A673 (cell line): Measurements from ENCODE around the gene CHDH. TPM values are rescaled to one million over a fixed set of nuclear protein-coding genes. Genes with fewer than 3 reads are reported as not detected.

Experiments used
- BruUV-seq: library from RNA; stranded (reverse); fragments of 400-500 nt; replicated peaks from 2 replicates; lab custom pipeline; 2021; lab: Mats Ljungman, UMichigan
- CTCF ChIA-PET: fragments of 300-600 bp; sonication (Branson Sonifier 250); formaldehyde crosslinking; loops from one replicate; lab custom pipeline; 2022; ENCODE audit warnings: antibody characterized with exemption; lab: Charles Lee
- POLR2A ChIA-PET: fragments of 300-600 bp; sonication (Branson Sonifier 250); formaldehyde crosslinking; loops from one replicate; lab custom pipeline; 2022; ENCODE audit warnings: antibody characterized with exemption; ENCODE audit not compliant: low non-redundant PET; lab: Charles Lee
- DNase-seq: peaks from one replicate; pipeline ENCODE4 v3.0.0-alpha.2; 2015; ENCODE audit warnings: low spot score
- H3K27ac ChIP-seq: fragments of 200-600 bp; sonication (generic); 2 replicates; pipeline ENCODE4 v1.5.1; 2016; ENCODE audit warnings: mixed run types, low read depth, mild to moderate bottlenecking, mixed read lengths, antibody characterized with exemption, low read length; ENCODE audit not compliant: poor library complexity, severe bottlenecking
- H3K27me3 ChIP-seq: fragments of 200-600 bp; sonication (generic); replicated peaks from 2 replicates; pipeline ENCODE4 v1.6.1; 2017; ENCODE audit warnings: mixed run types, low read depth, mild to moderate bottlenecking, mixed read lengths, antibody characterized with exemption, low read length; ENCODE audit not compliant: insufficient read depth, poor library complexity
- H3K36me3 ChIP-seq: fragments of 200-600 bp; sonication (generic); 2 replicates; pipeline ENCODE4 v1.6.1; 2016; ENCODE audit warnings: mixed run types, mild to moderate bottlenecking, mixed read lengths, antibody characterized with exemption, low read length; ENCODE audit not compliant: insufficient read depth, poor library complexity, severe bottlenecking
- H3K4me1 ChIP-seq: fragments of 200-600 bp; sonication (generic); 2 replicates; pipeline ENCODE4 v1.6.1; 2017; ENCODE audit warnings: mixed run types, mild to moderate bottlenecking, mixed read lengths, antibody characterized with exemption, low read length; ENCODE audit not compliant: insufficient read depth, poor library complexity, severe bottlenecking
- H3K4me3 ChIP-seq: fragments of 200-600 bp; sonication (generic); 2 replicates; pipeline ENCODE4 v1.5.1; 2016; ENCODE audit warnings: low read depth, mixed run types, mild to moderate bottlenecking, mixed read lengths, low read length; ENCODE audit not compliant: poor library complexity, severe bottlenecking
- H3K9me3 ChIP-seq: fragments of 200-600 bp; sonication (generic); 2 replicates; pipeline ENCODE4 v1.6.1; 2016; ENCODE audit warnings: mixed run types, low read depth, mild to moderate bottlenecking, mixed read lengths, antibody characterized with exemption, low read length; ENCODE audit not compliant: poor library complexity, severe bottlenecking
- EZH2 ChIP-seq: fragments of 200-600 bp; sonication (generic); IDR thresholded peaks from 2 replicates; pipeline ENCODE4 v1.6.1; 2017; ENCODE audit warnings: borderline replicate concordance, low read depth, mild to moderate bottlenecking, mixed read lengths, antibody characterized with exemption, low read length; ENCODE audit not compliant: poor library complexity, severe bottlenecking
- intact Hi-C: fragments of 100-400 bp; cut with micrococcal nuclease; formaldehyde crosslinking; loops from one replicate; pipeline ENCODE4 v1.10.0; 2022; ENCODE audit not compliant: unreplicated experiment
- total RNA-seq: library from RNA; stranded (reverse); gene quantifications from 2 replicates; pipeline ENCODE4 v1.2.3, GENCODE V29; 2021
- TF ChIP-seq, protein P1 (sequence below): fragments of 300-800, 200-600 bp; sonication (generic); conservative IDR thresholded peaks from 2 replicates; pipeline ENCODE4 v1.5.1; 2017; ENCODE audit warnings: low read depth, mild to moderate bottlenecking, antibody characterized with exemption, low read length, moderate library complexity, mixed read lengths

CHDH gene
- total RNA-seq, 1 experiment from 2014 or later: not detected

DNA sequence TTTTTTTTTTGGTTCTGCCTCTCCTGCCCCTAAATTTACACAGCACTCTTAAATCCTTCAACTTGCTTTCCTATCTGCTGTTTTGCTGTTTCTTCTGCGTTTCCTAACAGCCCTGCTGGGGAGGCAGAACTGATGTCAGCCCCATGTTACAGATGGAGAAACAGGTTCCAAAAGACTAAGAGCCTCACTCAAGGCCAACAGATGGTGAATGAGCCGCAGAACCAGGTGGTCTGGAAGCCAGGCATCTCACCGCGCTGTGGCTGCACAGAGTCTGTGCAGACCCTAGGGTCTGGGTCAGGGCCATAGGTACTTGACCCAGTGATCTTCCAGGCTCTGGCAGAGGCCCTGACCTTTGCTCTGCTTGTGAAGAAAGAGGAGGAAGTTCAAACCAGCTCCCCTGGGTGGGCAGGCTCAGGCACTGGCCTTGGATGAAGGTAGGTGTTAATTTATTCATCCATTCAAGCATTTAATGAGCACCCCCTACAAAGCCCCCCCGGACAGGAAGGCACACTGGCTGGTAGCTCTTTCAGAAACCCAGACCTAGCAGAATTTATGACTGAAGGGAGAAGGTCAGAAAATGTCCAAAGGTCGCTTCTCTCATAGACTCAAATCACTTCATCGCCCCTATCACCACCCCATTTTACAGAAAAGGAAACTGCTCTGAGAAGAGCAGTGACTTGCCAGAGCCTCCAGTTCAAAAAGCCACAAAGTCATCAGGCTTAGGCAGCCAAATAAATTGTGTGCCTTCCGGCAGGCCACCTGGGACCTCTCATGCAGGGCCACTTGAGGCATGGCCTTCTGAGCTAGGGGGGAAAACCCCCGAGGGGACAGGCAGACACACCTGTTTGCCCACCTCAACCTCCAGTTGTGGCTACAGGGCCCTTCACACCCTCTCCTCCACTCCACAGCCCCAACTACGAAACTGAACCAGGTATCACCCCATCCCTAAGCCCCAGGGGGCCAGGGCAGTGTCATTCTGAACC, 2.7 kb downstream of the CHDH start:
- H3K4me3 ChIP-seq: no peak overlapping the region
- no peaks in the 10 kb centered on the region for H3K9me3 ChIP-seq
- ChIA-PET POLR2A (no interaction called here), CTCF (no interaction called here)
- BruUV-seq: no TSS peak
- DNase-seq: no peak
- H3K36me3 ChIP-seq: no peaks in the 10 kb centered on the region
- peaks cover 33% of the 10 kb centered on the region for H3K27me3 ChIP-seq
- intact Hi-C loops: no loop called here
- no peaks in the 10 kb centered on the region for H3K4me1 ChIP-seq
- no peak overlapping the region for H3K27ac ChIP-seq
- TF ChIP-seq EZH2: no peak
- TF ChIP-seq, protein P1, sequence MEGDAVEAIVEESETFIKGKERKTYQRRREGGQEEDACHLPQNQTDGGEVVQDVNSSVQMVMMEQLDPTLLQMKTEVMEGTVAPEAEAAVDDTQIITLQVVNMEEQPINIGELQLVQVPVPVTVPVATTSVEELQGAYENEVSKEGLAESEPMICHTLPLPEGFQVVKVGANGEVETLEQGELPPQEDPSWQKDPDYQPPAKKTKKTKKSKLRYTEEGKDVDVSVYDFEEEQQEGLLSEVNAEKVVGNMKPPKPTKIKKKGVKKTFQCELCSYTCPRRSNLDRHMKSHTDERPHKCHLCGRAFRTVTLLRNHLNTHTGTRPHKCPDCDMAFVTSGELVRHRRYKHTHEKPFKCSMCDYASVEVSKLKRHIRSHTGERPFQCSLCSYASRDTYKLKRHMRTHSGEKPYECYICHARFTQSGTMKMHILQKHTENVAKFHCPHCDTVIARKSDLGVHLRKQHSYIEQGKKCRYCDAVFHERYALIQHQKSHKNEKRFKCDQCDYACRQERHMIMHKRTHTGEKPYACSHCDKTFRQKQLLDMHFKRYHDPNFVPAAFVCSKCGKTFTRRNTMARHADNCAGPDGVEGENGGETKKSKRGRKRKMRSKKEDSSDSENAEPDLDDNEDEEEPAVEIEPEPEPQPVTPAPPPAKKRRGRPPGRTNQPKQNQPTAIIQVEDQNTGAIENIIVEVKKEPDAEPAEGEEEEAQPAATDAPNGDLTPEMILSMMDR: no peak

DNA sequence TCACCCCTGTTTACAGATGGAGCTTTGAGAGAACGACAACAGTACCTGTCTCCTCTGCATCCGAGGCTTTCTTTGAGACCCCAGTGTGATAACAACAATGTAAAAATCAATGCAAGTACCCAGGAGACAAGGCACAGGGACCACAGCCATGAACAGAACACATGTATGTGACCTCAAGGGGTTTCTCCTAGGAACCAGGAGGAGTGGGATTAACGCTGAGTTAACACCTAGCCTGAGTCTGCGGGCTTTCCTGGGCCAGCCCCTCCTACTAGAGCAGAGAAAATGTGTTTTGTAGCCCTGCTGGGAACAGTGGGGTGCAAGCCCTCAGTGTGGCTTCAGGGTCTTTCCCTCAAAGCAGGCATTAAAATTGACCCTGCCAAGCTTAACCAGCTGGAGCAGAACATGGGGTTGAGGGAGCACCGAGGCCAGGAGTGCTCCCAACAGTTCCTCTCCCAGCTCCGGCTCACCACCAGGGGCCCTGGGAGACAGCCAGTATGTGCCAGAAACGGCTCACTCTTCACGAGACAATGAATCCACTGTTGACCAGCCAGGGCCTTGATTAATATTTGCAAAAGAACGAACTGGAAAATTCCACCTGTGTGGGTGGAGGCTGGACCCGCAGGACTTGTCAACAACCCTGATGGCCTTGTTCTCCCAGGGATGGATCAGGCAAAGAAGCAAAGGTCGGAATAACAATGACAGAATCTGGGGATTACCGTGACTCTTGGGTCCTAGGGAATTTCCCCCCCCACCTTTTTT, 3.6 kb downstream of the CHDH start:
- H3K36me3 ChIP-seq: no peaks in the 10 kb centered on the region
- ChIA-PET CTCF (no interaction called here), POLR2A (no interaction called here)
- DNase-seq: no peak
- no peak overlapping the region for H3K4me3 ChIP-seq
- H3K27ac ChIP-seq: no peak overlapping the region
- no peaks in the 10 kb centered on the region for H3K9me3 ChIP-seq
- TF ChIP-seq, protein P1: no peak
- no peak for TF ChIP-seq EZH2
- intact Hi-C loops: no loop called here
- peaks cover 26% of the 10 kb centered on the region for H3K27me3 ChIP-seq
- no TSS peak for BruUV-seq
- H3K4me1 ChIP-seq: no peaks in the 10 kb centered on the region

DNA sequence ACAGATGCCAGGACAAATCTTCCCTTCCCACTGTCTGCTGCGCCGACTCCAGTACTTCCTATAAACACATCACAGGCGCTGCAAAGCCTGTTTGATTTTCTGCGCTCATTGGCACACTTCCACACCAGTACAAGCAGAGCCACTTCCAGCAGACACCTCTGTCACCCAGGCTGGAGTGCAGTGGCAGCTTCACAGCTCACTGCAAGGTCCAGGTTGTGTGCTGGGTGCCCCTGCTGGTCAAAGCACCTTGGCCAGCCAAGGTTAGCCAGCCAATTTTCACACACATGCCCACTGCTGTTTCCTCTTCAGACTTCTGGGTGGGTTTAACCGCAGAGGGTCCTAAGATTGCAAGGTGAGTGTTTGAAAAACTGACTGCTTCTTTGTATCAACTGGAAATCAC, 4.9 kb downstream of the CHDH start:
- peaks cover 16% of the 10 kb centered on the region for H3K27me3 ChIP-seq
- BruUV-seq: no TSS peak
- H3K9me3 ChIP-seq: no peaks in the 10 kb centered on the region
- no peaks in the 10 kb centered on the region for H3K4me1 ChIP-seq
- TF ChIP-seq EZH2: no peak
- TF ChIP-seq, protein P1: no peak
- no peaks in the 10 kb centered on the region for H3K36me3 ChIP-seq
- intact Hi-C loops: no loop called here
- ChIA-PET POLR2A (no interaction called here), CTCF (no interaction called here)
- no peak for DNase-seq
- no peak overlapping the region for H3K27ac ChIP-seq
- no peak overlapping the region for H3K4me3 ChIP-seq
